CD4-positive, alpha-beta T cell (primary cell): ENCODE data around the gene BMPR1A. TPM values are rescaled to one million over a fixed set of nuclear protein-coding genes. Genes with fewer than 3 reads are reported as not detected.

Experiments used
- ATAC-seq: fragments of 200-7000 bp; cut with Tn5 transposase; one replicate; pipeline ENCODE4 v1.10.0; 2022; ENCODE audit warnings: mild to moderate bottlenecking; ENCODE audit not compliant: poor library complexity
- CTCF ChIA-PET: fragments of 350-600 bp; sonication (Branson Sonifier 250); formaldehyde crosslinking; loops from one replicate; lab custom pipeline; 2021; ENCODE audit warnings: antibody characterized with exemption, inconsistent platforms; lab: Charles Lee
- POLR2A ChIA-PET: fragments of 350-600 bp; sonication (Branson Sonifier 250); formaldehyde crosslinking; loops from one replicate; lab custom pipeline; 2021; ENCODE audit warnings: antibody characterized with exemption, inconsistent platforms; lab: Charles Lee
- DNase-seq, 14 experiments: peaks; one replicate each; pipeline ENCODE4 v3.0.0-alpha.2; 2013 to 2020; ENCODE audit warnings: mixed read lengths in 2 of 14
- H3K27ac ChIP-seq, 2 donors: one replicate each; pipeline versions ENCODE4 v1.5.1 to v1.7.0; 2013; ENCODE audit warnings: low read length in 2 of 2, low read depth in 1 of 2, mild to moderate bottlenecking in 1 of 2
- H3K27me3 ChIP-seq, 2 experiments: 1 replicate in 1 of 2; 2 replicates in 1 of 2; pipeline versions ENCODE4 v1.6.1 to v1.7.0; 2013; ENCODE audit warnings: low read length in 2 of 2, control low read depth in 1 of 2, mild to moderate bottlenecking in 1 of 2, moderate library complexity in 1 of 2; ENCODE audit not compliant: insufficient read depth in 2 of 2, control insufficient read depth in 1 of 2
- H3K36me3 ChIP-seq: one replicate; pipeline ENCODE4 v1.6.1; 2013; ENCODE audit warnings: low read length, control low read depth; ENCODE audit not compliant: insufficient read depth
- H3K4me1 ChIP-seq: one replicate; pipeline ENCODE4 v1.6.1; 2013; ENCODE audit warnings: low read length, control low read depth; ENCODE audit not compliant: insufficient read depth
- H3K4me3 ChIP-seq: one replicate; pipeline ENCODE4 v1.5.1; 2013; ENCODE audit warnings: mild to moderate bottlenecking, low read length, moderate library complexity
- H3K9me3 ChIP-seq, 2 experiments: 1 replicate in 1 of 2; 2 replicates in 1 of 2; pipeline versions ENCODE4 v1.6.1 to v1.7.0; 2013; ENCODE audit warnings: low read length in 2 of 2, mild to moderate bottlenecking in 2 of 2, control low read depth in 1 of 2, moderate library complexity in 1 of 2; ENCODE audit not compliant: control insufficient read depth in 1 of 2, insufficient read depth in 1 of 2
- H3K27ac Mint-ChIP-seq: one replicate; pipeline ENCODE4 v1.8.0; 2020; ENCODE audit warnings: mixed read lengths
- H3K27me3 Mint-ChIP-seq: one replicate; pipeline ENCODE4 v1.8.0; 2021; ENCODE audit warnings: mixed read lengths
- H3K36me3 Mint-ChIP-seq: one replicate; pipeline ENCODE4 v1.8.0; 2021; ENCODE audit warnings: low read depth, mixed read lengths
- H3K4me1 Mint-ChIP-seq: one replicate; pipeline ENCODE4 v1.8.0; 2021; ENCODE audit warnings: low read depth, mixed read lengths
- H3K4me3 Mint-ChIP-seq: one replicate; pipeline ENCODE4 v1.8.0; 2020; ENCODE audit warnings: mild to moderate bottlenecking, mixed read lengths
- H3K9me3 Mint-ChIP-seq: one replicate; pipeline ENCODE4 v1.8.0; 2020; ENCODE audit warnings: mixed read lengths
- CTCF ChIP-seq: fragments of 200-600 bp; IDR thresholded peaks from one replicate; pipeline ENCODE4 v1.8.0; 2022; ENCODE audit warnings: antibody characterized with exemption, mild to moderate bottlenecking
- intact Hi-C, 2 experiments: fragments of 100-400 bp; cut with DNase I in 1 of 2; cut with micrococcal nuclease in 1 of 2; formaldehyde crosslinking; loops; one replicate each; pipeline versions ENCODE4 v1.15.1 to v1.9.0; 2023 to 2025; cut with DNase I, micrococcal nuclease
- total RNA-seq, 174 experiments: library from RNA in 2 of 174; stranded (reverse) in 2 of 174; gene quantifications; one replicate each; pipeline ENCODE4 v1.2.3 and lab custom pipeline; 2021 to 2026

The BMPR1A gene
- total RNA-seq, 2 experiments from 2014 or later, result 1.9 to 2.6 TPM

GRCh38 chr10:86775056-86775869 is 18.8 kb downstream of the BMPR1A start:
- no peak overlapping the region for H3K27ac ChIP-seq
- DNase-seq, result no peak
- no peaks in the 10 kb centered on the region for H3K36me3 Mint-ChIP-seq
- H3K4me3 ChIP-seq, result no peak overlapping the region
- H3K4me1 ChIP-seq, result peaks cover 2% of the 10 kb centered on the region
- no peaks in the 10 kb centered on the region for H3K36me3 ChIP-seq
- ATAC-seq, result no peak
- no peak overlapping the region for H3K27ac Mint-ChIP-seq
- H3K9me3 Mint-ChIP-seq, result no peaks in the 10 kb centered on the region
- intact Hi-C loops, result no loop called here
- peaks cover 0 to 4% of the 10 kb centered on the region in 2 experiments for H3K9me3 ChIP-seq
- no peak for TF ChIP-seq CTCF
- no peaks in the 10 kb centered on the region for H3K27me3 ChIP-seq
- no peak overlapping the region for H3K4me3 Mint-ChIP-seq
- ChIA-PET POLR2A (no interaction called here), CTCF (no interaction called here)
- H3K27me3 Mint-ChIP-seq, result no peaks in the 10 kb centered on the region
- peaks cover 3% of the 10 kb centered on the region for H3K4me1 Mint-ChIP-seq

GRCh38 chr10:86775870-86776180 is 19.4 kb downstream of the BMPR1A start:
- intact Hi-C loops, result no loop called here
- Histone ChIP-seq H3K9me3 (peaks cover 0 to 4% of the 10 kb centered on the region in 2 experiments), H3K27ac (no peak overlapping the region), H3K4me3 (no peak overlapping the region), H3K27me3 (no peaks in the 10 kb centered on the region), H3K36me3 (no peaks in the 10 kb centered on the region), H3K4me1 (no peaks in the 10 kb centered on the region)
- H3K4me1 Mint-ChIP-seq, result no peaks in the 10 kb centered on the region
- no peak overlapping the region for H3K27ac Mint-ChIP-seq
- no peaks in the 10 kb centered on the region for H3K36me3 Mint-ChIP-seq
- DNase-seq (no peak), ATAC-seq (no peak)
- no peaks in the 10 kb centered on the region for H3K27me3 Mint-ChIP-seq
- CTCF ChIA-PET, result no interaction called here
- no peaks in the 10 kb centered on the region for H3K9me3 Mint-ChIP-seq
- POLR2A ChIA-PET, result no interaction called here
- H3K4me3 Mint-ChIP-seq, result no peak overlapping the region
- no peak for TF ChIP-seq CTCF

GRCh38 chr10:86779220-86780017 is 23.0 kb downstream of the BMPR1A start:
- CTCF ChIA-PET, result no interaction called here
- H3K27ac Mint-ChIP-seq, result no peak overlapping the region
- no peak for ATAC-seq

More at GRCh38 chr10:86779220-86780017, 23.0 kb downstream of the BMPR1A start:
- H3K9me3 ChIP-seq, result peaks cover 0 to 7% of the 10 kb centered on the region in 2 experiments
- intact Hi-C loops, result no loop called here
- no peaks in the 10 kb centered on the region for H3K27me3 ChIP-seq
- no peak for TF ChIP-seq CTCF
- Mint-ChIP-seq H3K4me3 (no peak overlapping the region), H3K36me3 (no peaks in the 10 kb centered on the region), H3K4me1 (peaks cover 6% of the 10 kb centered on the region), H3K27me3 (no peaks in the 10 kb centered on the region), H3K9me3 (peaks cover 3% of the 10 kb centered on the region)
- POLR2A ChIA-PET, result no interaction called here
- H3K4me3 ChIP-seq, result no peak overlapping the region
- H3K4me1 ChIP-seq, result no peaks in the 10 kb centered on the region
- no peaks in the 10 kb centered on the region for H3K36me3 ChIP-seq
- no peak for DNase-seq
- H3K27ac ChIP-seq, result no peak overlapping the region
